GM18951 (cell line): ENCODE measurements around the gene ASB1.

Source experiments
- POLR2A ChIP-seq: IDR thresholded peaks from 4 replicates; pipeline ENCODE4 v1.6.1; 2011; ENCODE audit warnings: mild to moderate bottlenecking; ENCODE audit not compliant: insufficient read length, insufficient read depth; ENCODE audit errors: extremely low read depth
- in situ Hi-C: fragments of 300-500 bp; cut with MboI; formaldehyde crosslinking; loops from one replicate; pipeline ENCODE4 v1.12.0; 2022; ENCODE audit warnings: low sequenced_read_pairs, mixed read lengths, inconsistent platforms; ENCODE audit not compliant: unreplicated experiment

Gene ASB1

GRCh38 chr2:238483021-238483420 lies 56.3 kb downstream of the ASB1 start:
- no peak for TF ChIP-seq POLR2A
- in situ Hi-C loops = no loop called here

DNA sequence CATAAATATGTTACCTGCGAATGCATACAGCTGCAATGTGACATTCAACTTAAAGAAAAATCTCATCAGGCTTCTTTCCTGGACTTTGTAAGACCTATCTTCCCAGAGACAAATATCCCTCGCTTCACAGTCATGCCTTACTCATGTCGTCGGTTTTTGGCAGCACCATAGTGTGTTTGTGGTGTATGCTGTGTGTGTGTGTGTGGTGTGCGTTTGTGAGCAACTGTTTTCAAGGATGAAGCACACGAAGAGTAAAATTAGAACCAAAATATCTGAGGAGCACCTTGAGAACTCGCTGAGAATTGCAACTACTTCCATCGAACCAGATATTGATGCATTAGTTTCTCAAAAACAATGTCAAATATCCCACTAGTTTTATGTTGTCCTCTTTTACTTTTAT lies 56.9 kb downstream of the ASB1 start:
- in situ Hi-C loops = no loop called here
- TF ChIP-seq POLR2A = no peak

GRCh38 chr2:238484522-238485452 lies 58.1 kb downstream of the ASB1 start:
- in situ Hi-C loops = no loop called here
- no peak for TF ChIP-seq POLR2A

- in situ Hi-C loops = no loop called here
- no peak for TF ChIP-seq POLR2A
These were observed 59.6 kb downstream of the ASB1 start for GRCh38 chr2:238486123-238486848.

- in situ Hi-C loops = no loop called here
- TF ChIP-seq POLR2A = no peak
These were observed 60.4 kb downstream of the ASB1 start for GRCh38 chr2:238487134-238487533.

GRCh38 chr2:238487652-238488346 lies 61.1 kb downstream of the ASB1 start:
- in situ Hi-C loops = no loop called here
- no peak for TF ChIP-seq POLR2A

- in situ Hi-C loops = no loop called here
- no peak for TF ChIP-seq POLR2A
These were observed 61.7 kb downstream of the ASB1 start for GRCh38 chr2:238488347-238488826.

DNA sequence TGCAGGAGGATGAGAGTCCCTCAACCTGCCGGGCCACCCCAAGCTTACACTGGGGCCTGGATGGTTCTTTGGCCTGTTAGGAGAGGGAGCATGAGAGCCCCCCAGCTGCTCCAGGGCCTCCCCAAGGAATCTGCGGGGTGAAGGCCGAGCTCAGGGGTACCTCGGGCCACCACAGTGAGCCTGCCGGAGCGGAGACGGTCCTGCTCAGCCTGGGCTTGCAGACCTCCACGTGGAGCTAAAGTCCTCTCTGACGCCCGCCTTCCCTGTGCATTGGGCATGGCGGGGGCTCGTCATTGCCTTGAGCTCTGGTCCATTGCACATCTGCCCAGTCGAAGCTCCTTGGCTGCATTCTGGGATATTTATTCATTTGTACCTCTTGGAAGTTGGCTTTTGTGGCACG lies 62.7 kb downstream of the ASB1 start:
- in situ Hi-C loops = no loop called here
- no peak for TF ChIP-seq POLR2A

DNA sequence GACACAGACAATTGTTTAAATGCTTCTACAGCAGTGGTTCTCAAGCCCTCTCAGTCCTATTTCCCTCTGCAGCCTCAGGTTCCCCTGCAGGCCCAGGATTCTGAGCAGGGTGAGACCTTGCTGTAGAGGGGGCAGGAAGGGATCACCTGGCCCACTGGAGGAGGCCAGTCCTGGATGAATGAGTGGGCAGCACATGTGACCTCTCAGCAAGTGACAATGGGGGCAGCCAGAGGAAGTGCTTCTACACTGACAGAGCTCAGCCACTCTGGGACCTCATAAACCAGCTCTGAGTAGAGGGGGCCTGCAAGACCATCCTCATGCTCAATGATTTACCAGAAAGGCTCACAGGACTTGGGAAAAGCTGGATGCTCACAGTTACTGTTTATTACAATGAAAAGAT lies 63.2 kb downstream of the ASB1 start:
- no peak for TF ChIP-seq POLR2A

DNA sequence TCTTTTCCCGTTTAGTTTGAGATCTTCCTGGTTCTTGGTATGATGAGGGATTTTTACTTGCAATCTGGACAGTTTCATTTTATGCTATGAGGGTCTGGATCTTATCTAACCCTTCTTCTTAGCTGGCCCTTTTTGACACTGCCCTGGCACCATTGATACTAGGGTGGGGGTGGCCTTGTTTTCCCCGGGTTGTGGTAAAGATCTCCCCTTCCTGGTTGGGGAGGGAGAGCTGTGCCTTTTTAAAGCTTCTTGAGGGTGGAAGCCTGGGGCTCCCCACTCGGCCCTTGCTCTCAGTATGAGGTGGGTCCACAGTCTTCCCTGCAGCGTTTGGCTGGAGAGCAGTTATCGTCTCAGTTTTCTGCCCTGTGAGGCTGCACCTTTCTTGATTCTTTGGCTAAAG lies 66.1 kb downstream of the ASB1 start:
- TF ChIP-seq POLR2A = no peak
- in situ Hi-C loops = no loop called here

More for the DNA sequence above, 63.2 kb downstream of the ASB1 start:
- in situ Hi-C loops = no loop called here

- in situ Hi-C loops = no loop called here
- TF ChIP-seq POLR2A = no peak
These were observed 66.7 kb downstream of the ASB1 start for GRCh38 chr2:238493411-238493810.

- no peak for TF ChIP-seq POLR2A
- in situ Hi-C loops = no loop called here
These were observed 67.3 kb downstream of the ASB1 start for GRCh38 chr2:238493880-238494572.

DNA sequence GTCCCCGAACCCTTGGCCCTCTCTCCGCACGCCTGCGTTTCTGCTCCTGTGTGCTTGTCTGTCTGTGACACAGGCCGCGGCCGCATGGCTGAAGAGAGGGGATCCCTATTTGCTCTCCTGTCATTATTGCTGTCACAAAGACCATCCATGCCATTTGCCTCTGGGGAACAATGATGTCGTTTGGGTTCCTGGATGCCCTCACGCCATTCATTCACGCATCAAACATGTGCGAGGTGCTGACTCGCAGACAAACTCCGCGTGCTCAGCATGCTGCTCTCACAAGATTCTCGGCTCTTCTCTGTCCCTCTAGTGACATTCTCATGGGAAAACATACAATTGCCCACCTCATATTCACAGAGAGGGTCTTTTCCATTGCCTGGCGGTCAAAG lies 67.8 kb downstream of the ASB1 start:
- in situ Hi-C loops = no loop called here
- TF ChIP-seq POLR2A = no peak
